Brain microvascular endothelial cell (primary cell): ENCODE results near the gene PSMC3IP.

Experiments
- DNase-seq: peaks from one replicate; pipeline ENCODE4 v3.0.0-alpha.2; 2020
- H3K27ac ChIP-seq: fragments of 250-450 bp; sonication (Bioruptor Pico); 2 replicates; pipeline ENCODE4 v1.5.1; 2020; ENCODE audit warnings: mild to moderate bottlenecking, moderate library complexity
- H3K27me3 ChIP-seq: fragments of 250-450 bp; sonication (Bioruptor Pico); replicated peaks from 2 replicates; pipeline ENCODE4 v1.5.1; 2020; ENCODE audit warnings: mild to moderate bottlenecking
- H3K36me3 ChIP-seq: fragments of 250-450 bp; sonication (Bioruptor Pico); replicated peaks from 2 replicates; pipeline ENCODE4 v1.5.1; 2020; ENCODE audit warnings: mild to moderate bottlenecking
- H3K4me3 ChIP-seq: 2 replicates; pipeline ENCODE4 v1.5.1; 2011; ENCODE audit warnings: low read depth, mild to moderate bottlenecking, control low read depth, low read length, moderate library complexity
- in situ Hi-C: cut with HindIII; loops from 2 replicates; pipeline ENCODE4 v1.10.0; 2017; ENCODE audit warnings: low sequenced_read_pairs, low pct_ligation_motif_present
- TF ChIP-seq, protein P1 (sequence below): IDR thresholded peaks from 2 replicates; pipeline ENCODE4 v1.5.1; 2011; ENCODE audit warnings: low read depth, mild to moderate bottlenecking, moderate library complexity, low read length, control low read depth, inconsistent platforms; ENCODE audit errors: missing control alignments

PSMC3IP gene

DNA sequence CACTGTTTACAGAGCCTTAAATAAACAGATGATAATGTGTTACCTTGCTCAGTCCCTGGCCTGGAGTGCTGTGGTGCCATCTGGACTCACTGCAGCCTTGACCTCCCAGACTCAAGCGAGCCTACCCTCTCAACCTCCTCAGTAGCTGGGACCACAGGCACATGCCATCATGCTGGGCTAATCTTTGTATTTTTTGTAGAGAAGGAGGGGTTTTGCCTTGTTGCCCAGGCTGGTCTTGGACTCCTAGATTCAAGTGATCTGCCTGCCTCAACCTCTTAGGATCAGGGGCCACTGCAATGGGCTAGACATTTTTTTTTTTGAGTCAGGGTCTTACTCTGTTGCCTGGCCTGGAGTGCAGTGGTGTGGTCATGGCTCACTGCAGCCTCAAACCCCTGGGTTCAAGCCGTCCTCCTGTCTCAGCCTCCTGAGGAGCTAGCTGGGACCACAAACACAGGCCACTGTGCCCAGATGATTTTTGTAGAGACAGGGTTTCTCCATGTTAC, 46.5 kb downstream of the PSMC3IP start:
- no peak overlapping the region for H3K27ac ChIP-seq
- no peaks in the 10 kb centered on the region for H3K36me3 ChIP-seq
- TF ChIP-seq, protein P1, sequence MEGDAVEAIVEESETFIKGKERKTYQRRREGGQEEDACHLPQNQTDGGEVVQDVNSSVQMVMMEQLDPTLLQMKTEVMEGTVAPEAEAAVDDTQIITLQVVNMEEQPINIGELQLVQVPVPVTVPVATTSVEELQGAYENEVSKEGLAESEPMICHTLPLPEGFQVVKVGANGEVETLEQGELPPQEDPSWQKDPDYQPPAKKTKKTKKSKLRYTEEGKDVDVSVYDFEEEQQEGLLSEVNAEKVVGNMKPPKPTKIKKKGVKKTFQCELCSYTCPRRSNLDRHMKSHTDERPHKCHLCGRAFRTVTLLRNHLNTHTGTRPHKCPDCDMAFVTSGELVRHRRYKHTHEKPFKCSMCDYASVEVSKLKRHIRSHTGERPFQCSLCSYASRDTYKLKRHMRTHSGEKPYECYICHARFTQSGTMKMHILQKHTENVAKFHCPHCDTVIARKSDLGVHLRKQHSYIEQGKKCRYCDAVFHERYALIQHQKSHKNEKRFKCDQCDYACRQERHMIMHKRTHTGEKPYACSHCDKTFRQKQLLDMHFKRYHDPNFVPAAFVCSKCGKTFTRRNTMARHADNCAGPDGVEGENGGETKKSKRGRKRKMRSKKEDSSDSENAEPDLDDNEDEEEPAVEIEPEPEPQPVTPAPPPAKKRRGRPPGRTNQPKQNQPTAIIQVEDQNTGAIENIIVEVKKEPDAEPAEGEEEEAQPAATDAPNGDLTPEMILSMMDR, result no peak
- H3K27me3 ChIP-seq, result no peaks in the 10 kb centered on the region
- no peak for DNase-seq
- H3K4me3 ChIP-seq, result no peak overlapping the region
- in situ Hi-C loops, result no loop called here

DNA sequence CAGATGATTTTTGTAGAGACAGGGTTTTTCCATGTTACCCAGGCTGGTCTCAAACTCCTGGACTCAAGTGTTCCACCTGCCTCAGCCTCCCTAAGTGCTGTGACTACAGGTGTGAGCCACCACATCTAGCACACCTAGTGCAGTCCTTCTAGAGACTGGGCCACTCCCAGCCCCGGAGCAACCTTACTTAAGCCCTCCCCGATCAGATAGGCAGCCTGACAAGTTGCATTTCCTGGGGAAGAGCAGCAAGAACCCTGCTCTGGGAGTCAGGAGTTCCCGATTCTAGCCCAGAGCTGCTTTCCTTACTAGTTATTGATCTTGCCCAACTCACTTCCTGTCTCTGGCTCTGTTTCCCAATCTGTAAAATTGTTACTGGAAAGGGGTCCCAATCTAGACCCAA, 48.5 kb downstream of the PSMC3IP start:
- Histone ChIP-seq H3K27me3 (no peaks in the 10 kb centered on the region), H3K36me3 (no peaks in the 10 kb centered on the region), H3K27ac (no peak overlapping the region), H3K4me3 (no peak overlapping the region)
- in situ Hi-C loops, result no loop called here
- TF ChIP-seq, protein P1, result no peak
- DNase-seq, result no peak

DNA sequence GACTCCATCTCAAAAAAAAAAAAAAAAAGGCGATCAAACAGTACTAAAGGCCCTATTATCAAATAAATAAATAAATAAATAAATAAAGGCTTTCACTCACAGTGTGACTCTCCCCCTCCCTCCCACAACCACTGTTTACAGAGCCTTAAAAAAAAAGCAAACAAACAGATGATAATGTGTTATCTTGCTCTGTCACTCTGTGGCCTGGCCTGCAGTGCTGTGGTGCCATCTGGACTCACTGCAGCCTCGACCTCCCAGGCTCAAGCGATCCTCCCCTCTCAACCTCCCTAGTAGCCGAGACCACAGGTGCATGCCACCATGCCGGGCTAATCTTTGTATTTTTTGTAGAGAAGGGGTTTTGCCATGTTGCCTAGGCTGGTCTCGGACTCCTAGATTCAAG, 49.6 kb downstream of the PSMC3IP start:
- H3K27ac ChIP-seq, result no peak overlapping the region
- TF ChIP-seq, protein P1, result no peak
- in situ Hi-C loops, result no loop called here

DNA sequence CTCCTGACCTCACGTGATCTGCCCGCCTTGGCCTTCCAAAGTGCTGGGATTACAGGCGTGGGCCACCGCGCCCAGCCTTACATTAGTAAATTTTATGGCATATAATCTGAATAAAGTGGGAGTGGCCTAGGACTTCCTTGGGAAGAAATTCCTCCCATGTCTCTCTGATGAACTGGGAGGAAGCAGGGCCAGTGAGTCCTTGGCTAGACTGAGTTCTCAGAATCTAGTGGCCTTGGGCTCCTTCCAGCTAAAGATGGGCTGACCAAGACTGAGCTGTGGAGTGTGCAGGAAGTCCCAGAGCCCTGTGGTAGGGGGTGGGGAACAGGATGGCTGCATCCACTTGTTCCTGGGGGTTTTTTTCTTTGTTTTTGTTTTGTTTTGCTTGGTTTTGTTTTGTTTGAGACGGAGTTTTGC, 51.5 kb downstream of the PSMC3IP start:
- peak overlapping the region; percentile 64 for H3K27ac ChIP-seq
- H3K4me3 ChIP-seq, result no peak overlapping the region
- no peaks in the 10 kb centered on the region for H3K36me3 ChIP-seq
- DNase-seq, result peak; percentile 66
- in situ Hi-C loops, result no loop called here
- TF ChIP-seq, protein P1, result no peak
- no peaks in the 10 kb centered on the region for H3K27me3 ChIP-seq

More for the DNA sequence above, 49.6 kb downstream of the PSMC3IP start:
- no peaks in the 10 kb centered on the region for H3K36me3 ChIP-seq
- H3K4me3 ChIP-seq, result no peak overlapping the region
- no peak for DNase-seq
- H3K27me3 ChIP-seq, result no peaks in the 10 kb centered on the region

DNA sequence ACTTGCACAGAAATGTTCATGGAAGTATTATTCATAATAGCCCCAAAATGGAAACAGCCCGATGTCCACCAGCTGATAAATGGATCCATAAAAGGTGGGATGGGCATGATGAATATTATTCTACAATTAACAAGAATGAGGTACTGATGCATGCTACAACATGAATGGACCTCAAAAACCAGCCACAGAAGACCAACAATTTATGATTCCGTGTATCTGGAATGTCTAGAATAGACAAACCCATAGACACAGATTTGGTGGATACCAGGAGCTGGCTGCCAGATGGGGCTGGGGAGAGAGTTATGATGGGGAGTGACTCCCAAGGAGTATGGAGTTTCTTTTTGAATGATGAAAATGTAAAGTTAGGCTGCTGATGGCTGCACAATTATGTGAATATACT, 52.3 kb downstream of the PSMC3IP start:
- in situ Hi-C loops, result no loop called here
- no peak overlapping the region for H3K4me3 ChIP-seq
- peak overlapping the region; percentile 64 for H3K27ac ChIP-seq
- no peaks in the 10 kb centered on the region for H3K36me3 ChIP-seq
- H3K27me3 ChIP-seq, result no peaks in the 10 kb centered on the region
- TF ChIP-seq, protein P1, result no peak
- DNase-seq, result peak; percentile 47

DNA sequence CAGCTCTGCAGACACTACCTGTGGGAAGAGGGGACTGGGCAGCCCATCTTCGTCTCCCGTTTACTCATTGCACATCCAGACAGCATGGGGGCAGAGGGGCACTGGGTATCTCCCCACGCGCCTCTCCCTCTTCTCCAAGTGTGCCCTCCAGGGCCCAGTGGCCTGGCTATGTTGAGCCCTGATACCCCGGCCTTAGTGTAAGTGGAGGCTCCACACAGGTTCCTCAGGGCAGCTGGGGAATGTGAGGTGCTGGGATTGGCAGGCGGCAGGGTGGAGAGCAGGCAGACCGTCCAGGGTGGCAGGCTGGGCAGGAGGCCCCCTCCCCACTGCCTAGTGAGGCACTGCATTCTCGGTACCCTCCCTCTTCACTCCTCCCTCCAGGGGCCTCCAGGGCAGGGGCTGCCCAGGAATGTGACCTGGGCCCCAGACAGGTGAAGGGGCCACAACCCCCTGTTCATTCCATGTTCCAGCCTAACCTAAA, 54.7 kb downstream of the PSMC3IP start:
- TF ChIP-seq, protein P1, result no peak
- H3K27me3 ChIP-seq, result no peaks in the 10 kb centered on the region
- H3K27ac ChIP-seq, result no peak overlapping the region
- in situ Hi-C loops, result loop anchor here (25.0 kb wide), 1 partner anchor 211 kb away; no protein-coding TSS in a partner anchor
- H3K36me3 ChIP-seq, result no peaks in the 10 kb centered on the region
- no peak for DNase-seq
- H3K4me3 ChIP-seq, result no peak overlapping the region
